ENCODE measurements around the gene ADAMTS2. TPM values are rescaled to one million over a fixed set of nuclear protein-coding genes. Genes with fewer than 3 reads are reported as not detected.

Gene ADAMTS2
- polyA plus RNA-seq, 3 donors: 0.74 to 2.3 TPM; not detected in 1

DNA sequence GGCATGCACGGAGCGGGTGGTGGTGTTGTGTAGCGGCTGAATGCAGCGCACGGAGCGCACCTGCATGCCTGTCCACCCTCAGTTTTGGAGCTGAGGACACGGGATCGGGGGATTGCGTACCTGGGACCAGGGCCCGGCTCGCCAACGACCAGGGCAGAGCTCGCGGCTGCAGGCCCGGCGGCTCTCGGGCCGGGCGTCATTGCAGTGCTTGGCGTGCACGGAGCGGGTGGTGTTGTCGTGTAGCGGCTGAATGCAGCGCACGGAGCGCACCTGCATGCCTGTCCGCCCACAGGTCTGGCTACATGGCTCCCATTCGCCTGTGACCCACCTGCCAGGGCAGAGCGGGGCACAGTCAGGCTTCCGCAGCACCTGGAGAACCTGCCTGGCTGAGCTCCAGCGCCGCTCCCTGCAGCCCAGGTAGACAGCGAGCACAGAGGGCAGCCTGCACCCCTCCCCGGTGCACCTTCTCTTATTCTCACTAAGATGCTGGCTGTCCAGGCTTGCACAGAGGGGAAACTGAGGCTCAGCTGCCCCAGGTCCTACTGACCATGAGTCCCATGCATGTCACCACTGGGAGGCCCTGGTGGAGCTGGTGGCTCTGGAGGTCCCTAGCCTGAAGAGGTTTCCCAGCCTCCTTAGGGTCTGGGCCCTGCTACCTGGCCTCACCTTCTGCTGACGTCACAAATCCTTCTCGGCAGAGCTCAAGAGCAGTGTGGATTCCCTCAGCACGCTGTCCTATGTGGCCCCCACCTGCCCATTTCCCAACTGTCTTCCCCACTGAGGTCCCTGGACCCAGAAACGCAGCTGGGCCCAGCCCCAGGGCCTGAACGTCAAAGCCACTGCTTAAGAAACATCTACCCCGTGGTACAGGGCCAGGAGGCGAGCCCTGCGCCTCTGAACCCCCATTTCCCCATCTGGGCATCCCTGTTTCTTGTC lies 220.1 kb downstream of the ADAMTS2 start:
- TF ChIP-seq, protein P1, sequence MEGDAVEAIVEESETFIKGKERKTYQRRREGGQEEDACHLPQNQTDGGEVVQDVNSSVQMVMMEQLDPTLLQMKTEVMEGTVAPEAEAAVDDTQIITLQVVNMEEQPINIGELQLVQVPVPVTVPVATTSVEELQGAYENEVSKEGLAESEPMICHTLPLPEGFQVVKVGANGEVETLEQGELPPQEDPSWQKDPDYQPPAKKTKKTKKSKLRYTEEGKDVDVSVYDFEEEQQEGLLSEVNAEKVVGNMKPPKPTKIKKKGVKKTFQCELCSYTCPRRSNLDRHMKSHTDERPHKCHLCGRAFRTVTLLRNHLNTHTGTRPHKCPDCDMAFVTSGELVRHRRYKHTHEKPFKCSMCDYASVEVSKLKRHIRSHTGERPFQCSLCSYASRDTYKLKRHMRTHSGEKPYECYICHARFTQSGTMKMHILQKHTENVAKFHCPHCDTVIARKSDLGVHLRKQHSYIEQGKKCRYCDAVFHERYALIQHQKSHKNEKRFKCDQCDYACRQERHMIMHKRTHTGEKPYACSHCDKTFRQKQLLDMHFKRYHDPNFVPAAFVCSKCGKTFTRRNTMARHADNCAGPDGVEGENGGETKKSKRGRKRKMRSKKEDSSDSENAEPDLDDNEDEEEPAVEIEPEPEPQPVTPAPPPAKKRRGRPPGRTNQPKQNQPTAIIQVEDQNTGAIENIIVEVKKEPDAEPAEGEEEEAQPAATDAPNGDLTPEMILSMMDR (IDR thresholded peaks at IDR 0.05): no peak
- intact Hi-C loops (cut with micrococcal nuclease): no loop called here
- H2AFZ ChIP-seq (ENCODE audit: insufficient read depth, low read depth, low read length, poor library complexity, severe bottlenecking): no peak overlapping the region
- no peak overlapping the region for H3K4me3 ChIP-seq (replicated peaks in 1 of 3; ENCODE audit: low read depth in 2 of 3, low read length in 3 of 3)
- H3K36me3 ChIP-seq (replicated peaks in 1 of 2; ENCODE audit: control insufficient read depth in 1 of 2, insufficient read depth in 2 of 2, low read length in 2 of 2): no peaks in the 10 kb centered on the region
- H3K4me3 Mint-ChIP-seq: no peak overlapping the region
- no peak for DNase-seq
- no peaks in the 10 kb centered on the region for H3K27me3 ChIP-seq (ENCODE audit: control insufficient read depth in 2 of 2, insufficient read depth in 2 of 2, low read length in 2 of 2)
- H3K36me3 Mint-ChIP-seq: no peaks in the 10 kb centered on the region
- H3K9ac ChIP-seq (ENCODE audit: insufficient read depth, low read length, poor library complexity, severe bottlenecking): no peak overlapping the region
- no peaks in the 10 kb centered on the region for H3K79me2 ChIP-seq (ENCODE audit: insufficient read depth, low read length)
- H4K20me1 ChIP-seq (ENCODE audit: insufficient read depth, low read length): no peaks in the 10 kb centered on the region
- H3K4me1 ChIP-seq (ENCODE audit: control insufficient read depth in 1 of 2, insufficient read depth in 2 of 2, low read length in 2 of 2): no peaks in the 10 kb centered on the region
- no peak overlapping the region for H3K27ac Mint-ChIP-seq
- no peaks in the 10 kb centered on the region for H3K4me1 Mint-ChIP-seq
- peaks cover 0 to 4% (median 0%) of the 10 kb centered on the region in 3 donors for H3K27me3 Mint-ChIP-seq (ENCODE audit: low read depth in 3 of 3)
- H3K9me3 Mint-ChIP-seq: peaks cover 71 to 99% (median 78%) of the 10 kb centered on the region in 7 donors
- peaks cover 76 to 95% of the 10 kb centered on the region in 2 donors for H3K9me3 ChIP-seq (replicated peaks in 1 of 2; ENCODE audit: control insufficient read depth in 1 of 2, insufficient read depth in 1 of 2, low read length in 2 of 2)
- 96% methylated on average over 39 of the region's 43 CpGs for WGBS (ENCODE audit: insufficient coverage)
- H3K4me2 ChIP-seq (replicated peaks; ENCODE audit: extremely low read depth, low read length, poor library complexity, severe bottlenecking): no peak overlapping the region
- H3K27ac ChIP-seq (ENCODE audit: low read depth in 1 of 2, low read length in 2 of 2): no peak overlapping the region

DNA sequence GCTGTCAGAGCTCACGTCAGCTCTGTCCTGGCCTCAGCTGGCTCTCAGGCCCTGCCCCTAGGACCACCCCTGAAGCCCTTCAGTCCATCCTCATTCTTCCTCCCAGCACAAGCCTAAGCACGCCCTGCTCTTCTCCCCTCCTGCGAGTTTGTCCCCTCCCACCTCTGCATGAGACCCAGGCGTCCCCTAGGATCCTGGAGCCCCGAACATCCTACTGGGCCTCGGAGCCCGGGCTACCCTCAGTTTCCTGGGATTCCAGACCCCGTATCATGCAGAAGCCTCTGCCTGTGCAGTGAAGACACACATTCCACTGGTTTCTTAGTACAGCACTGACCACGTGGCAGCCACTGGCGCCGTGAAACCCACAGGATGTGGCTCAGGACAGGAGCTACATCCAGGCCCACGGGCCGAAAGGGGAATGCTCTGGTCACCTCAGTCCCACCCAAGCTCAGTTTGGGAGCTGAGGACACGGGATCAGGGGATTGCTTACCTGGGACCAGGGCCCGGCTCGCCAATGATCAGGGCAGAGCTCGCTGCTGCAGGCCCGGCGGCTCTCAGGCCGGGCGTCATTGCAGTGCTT lies 220.9 kb downstream of the ADAMTS2 start:
- no peaks in the 10 kb centered on the region for H3K27me3 ChIP-seq (ENCODE audit: control insufficient read depth in 2 of 2, insufficient read depth in 2 of 2, low read length in 2 of 2)
- H3K27ac ChIP-seq (ENCODE audit: low read depth in 1 of 2, low read length in 2 of 2): no peak overlapping the region
- H3K79me2 ChIP-seq (ENCODE audit: insufficient read depth, low read length): no peaks in the 10 kb centered on the region
- no peaks in the 10 kb centered on the region for H4K20me1 ChIP-seq (ENCODE audit: insufficient read depth, low read length)
- Mint-ChIP-seq H3K27me3 (ENCODE audit: low read depth in 3 of 3) (peaks cover 0 to 4% (median 0%) of the 10 kb centered on the region in 3 donors), H3K36me3 (no peaks in the 10 kb centered on the region), H3K4me1 (no peaks in the 10 kb centered on the region), H3K27ac (no peak overlapping the region), H3K4me3 (no peak overlapping the region), H3K9me3 (peaks cover 76 to 99% (median 84%) of the 10 kb centered on the region in 7 donors)
- TF ChIP-seq, protein P1 (IDR thresholded peaks at IDR 0.05): no peak
- H3K36me3 ChIP-seq (replicated peaks in 1 of 2; ENCODE audit: control insufficient read depth in 1 of 2, insufficient read depth in 2 of 2, low read length in 2 of 2): no peaks in the 10 kb centered on the region
- peaks cover 83 to 96% of the 10 kb centered on the region in 2 donors for H3K9me3 ChIP-seq (replicated peaks in 1 of 2; ENCODE audit: control insufficient read depth in 1 of 2, insufficient read depth in 1 of 2, low read length in 2 of 2)
- no peak for DNase-seq
- WGBS (ENCODE audit: insufficient coverage): 93% methylated on average over 21 of the region's 21 CpGs
- no peak overlapping the region for H3K4me2 ChIP-seq (replicated peaks; ENCODE audit: extremely low read depth, low read length, poor library complexity, severe bottlenecking)
- no peak overlapping the region for H3K4me3 ChIP-seq (replicated peaks in 1 of 3; ENCODE audit: low read depth in 2 of 3, low read length in 3 of 3)
- H2AFZ ChIP-seq (ENCODE audit: insufficient read depth, low read depth, low read length, poor library complexity, severe bottlenecking): no peak overlapping the region
- intact Hi-C loops (cut with micrococcal nuclease): no loop called here
- no peaks in the 10 kb centered on the region for H3K4me1 ChIP-seq (ENCODE audit: control insufficient read depth in 1 of 2, insufficient read depth in 2 of 2, low read length in 2 of 2)
- no peak overlapping the region for H3K9ac ChIP-seq (ENCODE audit: insufficient read depth, low read length, poor library complexity, severe bottlenecking)
